ENCODE data around the gene TMCO1.
"Not testable (repeated sequence)": the region's sequence is repeated elsewhere in the genome, so short reads cannot be mapped to it uniquely, and the experiment has no call there.

Gene TMCO1

DNA sequence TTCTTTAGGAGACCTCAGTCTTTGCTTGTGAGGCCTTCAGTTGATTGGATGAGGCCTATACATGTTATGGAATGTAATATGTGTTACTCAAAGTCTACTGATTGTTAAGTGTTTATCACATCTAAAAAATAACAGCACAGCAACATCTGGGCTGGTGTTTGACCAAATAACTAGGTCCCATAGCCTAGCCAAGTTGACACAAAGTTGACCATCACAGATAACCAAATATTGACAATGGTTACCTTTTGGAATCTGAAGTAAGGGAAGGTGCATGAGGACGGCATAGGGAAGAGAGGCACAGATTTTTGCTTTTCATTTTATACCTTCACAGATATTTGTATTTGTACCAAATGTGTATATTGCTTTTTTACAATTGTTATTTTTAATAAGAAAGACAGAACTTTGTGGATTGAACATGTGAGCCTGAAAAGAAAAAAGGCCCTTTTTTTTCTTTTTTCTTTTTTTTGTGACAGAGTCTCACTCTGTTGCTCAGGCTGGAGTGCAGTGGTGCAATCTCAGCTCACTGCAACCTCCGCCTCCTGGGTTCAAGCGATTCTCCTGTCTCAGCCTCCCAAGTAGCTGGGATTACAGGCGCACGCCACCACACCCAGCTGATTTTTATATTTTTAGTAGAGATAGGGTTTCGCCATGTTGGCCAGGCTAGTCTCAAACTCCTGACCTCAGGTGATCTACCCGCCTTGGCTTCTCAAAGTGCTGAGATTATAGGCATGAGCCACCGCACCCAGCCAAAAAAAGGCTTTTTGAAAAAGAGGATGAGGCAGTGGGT is 52.2 kb downstream of the TMCO1 start:
- H3K36me3 Mint-ChIP-seq (ENCODE audit: low read depth); H3K4me1 Mint-ChIP-seq (ENCODE audit: low read depth); H3K27ac Mint-ChIP-seq; DNase-seq; H3K4me3 Mint-ChIP-seq; H3K9me3 Mint-ChIP-seq; H3K27me3 Mint-ChIP-seq: not testable (repeated sequence)

DNA sequence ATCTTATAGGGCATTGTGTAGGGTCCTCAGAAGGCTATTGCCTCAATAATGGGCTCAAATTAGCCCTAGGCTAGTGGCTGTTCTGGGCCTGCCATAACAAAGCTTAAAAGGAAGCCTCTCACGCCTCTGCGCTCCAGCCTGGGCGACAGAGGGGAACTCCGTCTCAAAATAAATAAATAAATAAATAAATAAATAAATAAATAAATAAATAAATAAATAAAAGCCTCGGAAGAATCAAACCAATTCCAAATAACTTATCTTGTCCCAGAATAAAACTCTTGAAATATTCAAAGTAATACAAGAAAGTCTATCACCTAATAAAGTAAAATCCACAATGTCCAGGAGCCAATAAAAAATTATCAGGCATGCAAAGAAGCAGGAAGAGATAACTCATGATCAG is 55.9 kb downstream of the TMCO1 start:
- Mint-ChIP-seq H3K9me3 (no peaks in the 10 kb centered on the region), H3K4me1 (ENCODE audit: low read depth) (no peaks in the 10 kb centered on the region), H3K27me3 (peaks cover 13% of the 10 kb centered on the region), H3K36me3 (ENCODE audit: low read depth) (no peaks in the 10 kb centered on the region), H3K27ac (no peak overlapping the region), H3K4me3 (no peak overlapping the region)
- no peak for DNase-seq

DNA sequence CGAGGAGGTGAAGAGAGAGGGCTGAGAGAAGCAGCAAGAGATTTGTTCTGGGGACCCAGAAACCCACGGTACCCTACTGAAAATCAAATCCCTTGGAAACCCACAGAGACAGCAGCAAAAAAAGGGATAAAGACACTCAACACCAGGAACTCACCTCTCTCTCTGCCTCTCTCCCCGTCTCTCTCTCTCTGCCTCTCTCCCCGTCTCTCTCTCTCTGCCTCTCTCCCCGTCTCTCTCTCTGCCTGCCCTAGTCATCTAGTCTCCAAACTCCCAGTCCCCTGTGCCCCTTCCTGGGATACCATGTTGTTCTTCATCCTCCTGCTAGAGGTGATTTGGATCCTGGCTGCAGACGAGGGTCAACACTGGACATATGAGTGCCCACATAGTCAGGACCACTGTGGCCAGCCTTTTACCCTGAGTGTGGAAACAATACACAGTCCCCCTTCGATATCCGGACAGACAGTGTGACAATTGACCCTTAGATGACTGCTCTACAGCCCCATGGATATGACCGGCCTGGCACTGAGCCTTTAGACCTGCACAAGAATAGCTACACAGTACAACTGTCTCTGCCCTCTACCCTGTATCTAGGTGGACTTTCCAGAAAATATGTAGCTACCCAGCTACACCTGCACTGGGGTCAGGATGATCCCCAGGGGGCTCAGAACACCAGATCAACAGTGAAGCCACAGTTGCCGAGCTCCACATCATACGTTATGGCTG is 60.5 kb downstream of the TMCO1 start:
- Mint-ChIP-seq H3K4me1 (ENCODE audit: low read depth) (no peaks in the 10 kb centered on the region), H3K4me3 (no peak overlapping the region), H3K27me3 (peaks cover 13% of the 10 kb centered on the region), H3K9me3 (no peaks in the 10 kb centered on the region), H3K27ac (no peak overlapping the region), H3K36me3 (ENCODE audit: low read depth) (no peaks in the 10 kb centered on the region)
- no peak for DNase-seq

DNA sequence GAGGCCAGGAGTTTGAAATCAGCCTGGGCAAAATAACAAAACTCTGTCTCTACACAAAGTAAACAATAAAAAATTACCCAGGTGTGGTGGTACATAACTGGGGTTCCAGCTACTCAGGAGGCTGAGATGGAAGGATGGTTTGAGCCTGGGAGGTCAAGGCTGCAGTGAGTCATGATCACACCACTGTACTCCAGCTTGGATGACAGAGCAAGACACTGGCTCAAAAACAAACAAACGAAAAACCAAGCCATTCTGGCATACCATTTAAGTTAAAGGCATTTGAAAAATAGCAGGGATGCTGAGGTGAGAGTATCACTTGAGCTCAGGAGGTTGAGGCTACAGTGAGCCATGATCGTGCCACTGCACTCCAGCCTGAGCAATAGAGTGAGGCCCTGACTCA is 65.0 kb downstream of the TMCO1 start:
- no peaks in the 10 kb centered on the region for H3K36me3 Mint-ChIP-seq (ENCODE audit: low read depth)
- no peak overlapping the region for H3K27ac Mint-ChIP-seq
- H3K27me3 Mint-ChIP-seq, result peaks cover 2% of the 10 kb centered on the region
- H3K9me3 Mint-ChIP-seq, result no peaks in the 10 kb centered on the region
- DNase-seq, result no peak
- no peak overlapping the region for H3K4me3 Mint-ChIP-seq
- peaks cover 13% of the 10 kb centered on the region for H3K4me1 Mint-ChIP-seq (ENCODE audit: low read depth)

DNA sequence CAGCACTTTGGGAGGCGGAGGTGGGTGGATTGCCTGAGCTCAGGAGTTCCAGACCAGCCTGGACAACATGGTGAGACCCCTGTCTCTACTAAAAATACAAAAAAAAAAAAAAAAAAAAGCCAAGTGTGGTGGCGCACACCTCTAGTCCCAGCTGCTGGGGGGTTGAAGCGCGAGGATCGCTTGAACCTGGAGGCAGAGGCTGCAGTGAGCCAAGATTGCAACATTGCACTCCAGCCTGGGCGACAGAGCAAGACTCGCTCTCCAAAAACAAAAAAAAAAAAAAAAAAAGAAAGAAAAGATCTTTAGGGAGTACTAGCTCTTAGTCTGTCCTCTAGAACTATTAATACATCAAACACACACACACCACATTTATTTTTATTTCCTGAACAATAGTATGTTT is 66.7 kb downstream of the TMCO1 start:
- H3K27ac Mint-ChIP-seq; H3K4me3 Mint-ChIP-seq; H3K36me3 Mint-ChIP-seq (ENCODE audit: low read depth); H3K9me3 Mint-ChIP-seq; H3K27me3 Mint-ChIP-seq; DNase-seq: not testable (repeated sequence)
- H3K4me1 Mint-ChIP-seq (ENCODE audit: low read depth), result peaks cover 21% of the 10 kb centered on the region

DNA sequence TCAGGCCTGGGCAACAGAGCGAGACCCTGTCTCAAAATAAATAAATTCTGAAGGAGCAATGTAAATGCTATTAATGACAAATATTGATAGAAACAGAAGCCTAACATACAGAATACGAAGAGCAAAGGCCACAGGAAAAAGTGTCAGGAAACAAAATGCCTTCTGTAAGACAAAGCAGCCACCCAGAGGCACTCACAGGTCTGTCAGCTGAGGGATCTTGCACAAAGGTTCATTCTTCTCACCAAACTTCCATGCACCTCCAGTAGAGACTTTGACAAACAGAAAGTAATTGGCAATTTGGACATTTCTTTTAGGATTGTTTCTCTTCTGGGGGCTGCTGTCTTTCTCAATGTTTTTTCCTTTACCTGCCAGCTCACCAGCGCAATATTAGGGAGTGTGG is 69.1 kb downstream of the TMCO1 start:
- DNase-seq, result no peak
- H3K9me3 Mint-ChIP-seq, result no peaks in the 10 kb centered on the region
- H3K36me3 Mint-ChIP-seq (ENCODE audit: low read depth), result peaks cover 25% of the 10 kb centered on the region
- H3K4me3 Mint-ChIP-seq, result peak overlapping the region; percentile 99
- peak overlapping the region; percentile 35 for H3K27ac Mint-ChIP-seq
- no peaks in the 10 kb centered on the region for H3K27me3 Mint-ChIP-seq
- peaks cover 38% of the 10 kb centered on the region for H3K4me1 Mint-ChIP-seq (ENCODE audit: low read depth)

DNA sequence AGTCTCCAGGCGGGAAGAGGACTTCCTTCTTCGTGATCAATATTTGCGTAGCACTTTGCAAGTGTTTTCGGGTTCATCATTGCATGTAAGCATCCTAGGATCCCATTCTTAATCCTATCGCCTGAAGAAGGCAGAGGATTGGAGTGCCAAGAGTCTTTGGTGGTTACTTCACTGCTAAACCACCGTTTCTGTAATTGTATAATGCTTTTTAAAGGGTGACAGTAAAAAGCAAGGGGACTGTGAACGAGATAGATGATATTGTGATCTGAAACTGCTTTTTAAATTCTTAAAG is 70.0 kb downstream of the TMCO1 start:
- peak overlapping the region; percentile 99 for H3K27ac Mint-ChIP-seq
- H3K9me3 Mint-ChIP-seq, result no peaks in the 10 kb centered on the region
- H3K4me3 Mint-ChIP-seq, result peak overlapping the region; percentile 99
- no peaks in the 10 kb centered on the region for H3K27me3 Mint-ChIP-seq
- no peak for DNase-seq
- peaks cover 32% of the 10 kb centered on the region for H3K36me3 Mint-ChIP-seq (ENCODE audit: low read depth)
- H3K4me1 Mint-ChIP-seq (ENCODE audit: low read depth), result peaks cover 38% of the 10 kb centered on the region

DNA sequence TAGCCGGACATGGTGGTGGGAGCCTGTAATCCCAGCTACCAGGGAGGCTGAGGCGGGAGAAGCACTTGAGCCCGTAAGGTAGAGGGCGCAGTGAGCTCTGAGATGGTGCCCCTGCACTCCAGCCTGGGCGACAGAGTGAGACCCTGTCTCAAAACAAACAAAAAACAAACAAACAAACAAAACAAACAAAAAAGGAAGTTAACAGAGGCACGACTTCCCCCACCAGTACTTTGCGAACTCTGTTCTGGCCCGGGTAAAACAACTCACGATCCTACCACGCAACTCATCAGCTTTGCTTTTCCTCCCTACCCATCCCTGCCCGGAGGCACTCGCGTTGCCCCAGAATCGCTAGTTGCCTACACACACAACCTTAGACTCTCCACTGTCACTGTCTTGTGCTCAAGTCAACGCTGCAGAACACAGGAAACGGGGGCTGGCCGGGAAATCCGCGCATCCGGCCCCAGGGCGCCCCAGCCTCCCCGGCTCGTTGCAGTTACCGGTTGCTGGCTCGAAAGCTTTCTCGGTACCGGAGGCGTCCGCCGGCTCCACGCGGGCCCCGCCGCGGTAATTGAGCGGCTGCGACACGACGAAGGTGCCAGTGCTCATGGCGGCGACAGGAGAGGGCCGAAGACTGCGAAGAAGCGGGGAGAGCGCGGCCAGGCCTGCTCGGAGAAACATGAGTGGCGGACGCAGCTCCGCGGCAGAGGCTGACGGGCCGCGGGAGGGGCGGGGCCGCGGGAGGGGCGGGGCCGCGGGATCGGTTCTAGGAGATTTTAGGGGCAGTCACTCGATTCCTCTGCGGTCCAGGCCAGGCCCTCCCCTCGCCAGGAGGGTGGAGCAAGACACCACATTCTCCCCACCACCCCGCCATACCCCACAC is 70.5 kb downstream of the TMCO1 start, which contains the start of gene ALDH9A1:
Gene ALDH9A1 (minus strand): TSS at position 682 of the 880 bp plus-strand sequence. CDS start 4 bp downstream, at position 678.
- no peaks in the 10 kb centered on the region for H3K9me3 Mint-ChIP-seq
- H3K4me3 Mint-ChIP-seq, result peak within 1 kb of the TSS; percentile 99
- H3K27ac Mint-ChIP-seq, result peak within 1 kb of the TSS; percentile 99
- H3K36me3 Mint-ChIP-seq (ENCODE audit: low read depth), result peaks cover 38% of the 10 kb centered on the region
- peak; percentile 92 for DNase-seq
- peaks cover 38% of the 10 kb centered on the region for H3K4me1 Mint-ChIP-seq (ENCODE audit: low read depth)
- H3K27me3 Mint-ChIP-seq, result no peaks in the 10 kb centered on the region

DNA sequence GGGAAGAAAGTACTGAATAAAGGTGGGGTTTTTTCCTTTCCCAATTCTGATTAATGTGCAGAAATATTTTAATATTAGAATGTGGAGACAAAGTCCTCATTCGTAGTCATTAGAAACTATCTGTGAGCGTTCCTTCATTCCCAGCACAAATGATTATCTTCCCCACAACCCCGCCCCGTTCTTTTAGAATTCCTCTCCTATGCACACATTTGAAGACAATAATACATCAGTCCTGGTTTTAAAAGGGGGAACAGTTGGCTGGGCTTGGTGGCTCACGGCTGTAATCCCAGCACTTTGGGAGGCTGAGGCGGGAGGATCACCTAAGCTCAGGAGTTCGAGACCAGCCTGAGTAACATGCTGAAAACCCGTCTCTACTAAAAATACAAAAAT is 71.2 kb downstream of the TMCO1 start:
- Mint-ChIP-seq H3K9me3 (no peaks in the 10 kb centered on the region), H3K27me3 (no peaks in the 10 kb centered on the region), H3K27ac (peak overlapping the region; percentile 99), H3K4me1 (ENCODE audit: low read depth) (peaks cover 40% of the 10 kb centered on the region), H3K36me3 (ENCODE audit: low read depth) (peaks cover 42% of the 10 kb centered on the region), H3K4me3 (peak overlapping the region; percentile 99)
- DNase-seq, result no peak

DNA sequence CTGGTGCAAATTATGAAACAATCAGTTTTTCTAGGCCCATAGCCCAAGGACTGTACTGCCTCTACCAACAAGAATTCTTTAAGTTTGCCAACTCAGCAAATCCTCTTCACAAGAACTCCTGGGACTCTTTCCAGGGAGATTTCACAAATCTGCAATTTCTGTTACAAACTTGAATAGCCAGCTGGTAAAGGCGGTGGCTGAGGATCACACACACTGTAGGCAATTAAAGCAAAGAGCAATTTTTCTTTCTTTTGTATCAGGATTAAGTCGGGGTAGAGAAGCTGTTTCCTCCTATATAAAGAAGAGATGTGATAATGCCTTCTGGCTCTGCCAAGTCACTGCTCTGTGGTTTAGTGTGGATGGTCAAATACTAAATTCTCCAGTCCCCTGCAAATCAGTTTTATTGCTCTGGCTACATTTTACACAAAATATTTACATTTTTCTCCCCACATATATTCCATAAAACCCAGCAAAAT is 72.0 kb downstream of the TMCO1 start:
- no peaks in the 10 kb centered on the region for H3K27me3 Mint-ChIP-seq
- no peaks in the 10 kb centered on the region for H3K9me3 Mint-ChIP-seq
- DNase-seq, result no peak
- peaks cover 46% of the 10 kb centered on the region for H3K4me1 Mint-ChIP-seq (ENCODE audit: low read depth)
- peak overlapping the region; percentile 99 for H3K4me3 Mint-ChIP-seq
- H3K36me3 Mint-ChIP-seq (ENCODE audit: low read depth), result peaks cover 51% of the 10 kb centered on the region
- H3K27ac Mint-ChIP-seq, result peak overlapping the region; percentile 72

DNA sequence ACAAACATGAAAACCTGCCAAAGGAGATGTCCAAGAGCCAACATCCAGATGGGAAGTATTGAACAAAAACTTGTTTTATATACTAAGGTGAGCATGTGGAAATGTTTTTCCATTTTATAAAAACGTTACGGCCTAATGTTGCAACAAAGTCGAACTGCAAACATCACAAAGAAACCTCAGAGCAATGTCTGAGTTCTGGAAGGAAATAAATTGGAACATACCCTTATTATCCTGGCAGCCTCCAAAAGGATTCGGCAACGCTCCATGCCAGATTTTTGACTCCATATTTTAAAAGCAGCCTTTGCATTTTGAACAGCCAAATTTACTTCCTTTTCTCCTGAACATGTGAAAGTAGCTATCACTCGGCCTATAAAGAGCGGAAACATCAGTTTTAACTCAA is 73.6 kb downstream of the TMCO1 start:
- Mint-ChIP-seq H3K27me3 (no peaks in the 10 kb centered on the region), H3K4me3 (no peak overlapping the region), H3K9me3 (no peaks in the 10 kb centered on the region), H3K27ac (no peak overlapping the region), H3K36me3 (ENCODE audit: low read depth) (peaks cover 65% of the 10 kb centered on the region), H3K4me1 (ENCODE audit: low read depth) (peaks cover 55% of the 10 kb centered on the region)
- no peak for DNase-seq

DNA sequence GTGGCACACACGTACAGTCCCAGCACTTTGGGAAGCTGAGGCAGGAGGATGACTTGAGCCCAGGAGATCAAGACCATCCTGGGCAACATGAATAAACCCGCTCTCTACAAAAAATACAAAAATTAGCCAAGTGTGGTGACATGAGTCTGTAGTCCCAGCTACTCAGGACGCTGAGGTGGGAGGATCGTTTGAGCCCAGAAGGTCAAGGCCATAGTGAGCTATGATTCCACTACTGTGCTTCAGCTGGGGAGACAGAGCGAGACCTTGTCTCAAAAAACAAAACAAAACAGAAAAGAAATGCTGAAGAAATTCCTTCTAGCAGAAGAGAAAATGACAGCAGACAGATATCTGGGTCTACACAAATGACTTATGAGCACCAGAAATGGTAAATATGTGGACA is 80.6 kb downstream of the TMCO1 start:
- Mint-ChIP-seq H3K4me1 (ENCODE audit: low read depth) (peaks cover 57% of the 10 kb centered on the region), H3K36me3 (ENCODE audit: low read depth) (peaks cover 87% of the 10 kb centered on the region), H3K9me3 (peaks cover 2% of the 10 kb centered on the region), H3K27ac (peak overlapping the region; percentile 44), H3K27me3 (no peaks in the 10 kb centered on the region), H3K4me3 (no peak overlapping the region)
- no peak for DNase-seq

DNA sequence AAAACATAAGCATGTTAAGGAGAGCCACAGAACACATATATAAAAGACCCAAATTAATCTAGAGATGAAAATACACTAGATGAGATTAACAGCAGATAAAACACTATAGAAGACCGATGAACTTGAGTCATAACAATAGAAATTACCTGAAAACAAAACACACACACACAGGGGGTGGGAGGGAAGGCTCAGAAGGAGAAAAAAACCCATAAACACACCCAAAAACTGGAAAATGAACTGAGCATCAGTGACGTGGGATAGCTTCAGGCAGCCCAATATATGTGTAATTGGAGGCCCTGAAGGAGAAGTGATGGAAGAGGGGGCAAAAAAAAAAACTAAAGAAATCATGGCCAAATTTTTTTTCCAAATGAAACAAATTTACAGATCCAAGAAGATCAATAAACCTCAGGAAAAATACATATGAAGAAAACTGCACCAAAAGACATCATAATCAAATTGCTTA is 81.7 kb downstream of the TMCO1 start:
- H3K4me1 Mint-ChIP-seq (ENCODE audit: low read depth), result peaks cover 50% of the 10 kb centered on the region
- peaks cover 89% of the 10 kb centered on the region for H3K36me3 Mint-ChIP-seq (ENCODE audit: low read depth)
- H3K9me3 Mint-ChIP-seq, result peaks cover 2% of the 10 kb centered on the region
- DNase-seq, result no peak
- peak overlapping the region; percentile 58 for H3K27ac Mint-ChIP-seq
- H3K27me3 Mint-ChIP-seq, result no peaks in the 10 kb centered on the region
- H3K4me3 Mint-ChIP-seq, result no peak overlapping the region

DNA sequence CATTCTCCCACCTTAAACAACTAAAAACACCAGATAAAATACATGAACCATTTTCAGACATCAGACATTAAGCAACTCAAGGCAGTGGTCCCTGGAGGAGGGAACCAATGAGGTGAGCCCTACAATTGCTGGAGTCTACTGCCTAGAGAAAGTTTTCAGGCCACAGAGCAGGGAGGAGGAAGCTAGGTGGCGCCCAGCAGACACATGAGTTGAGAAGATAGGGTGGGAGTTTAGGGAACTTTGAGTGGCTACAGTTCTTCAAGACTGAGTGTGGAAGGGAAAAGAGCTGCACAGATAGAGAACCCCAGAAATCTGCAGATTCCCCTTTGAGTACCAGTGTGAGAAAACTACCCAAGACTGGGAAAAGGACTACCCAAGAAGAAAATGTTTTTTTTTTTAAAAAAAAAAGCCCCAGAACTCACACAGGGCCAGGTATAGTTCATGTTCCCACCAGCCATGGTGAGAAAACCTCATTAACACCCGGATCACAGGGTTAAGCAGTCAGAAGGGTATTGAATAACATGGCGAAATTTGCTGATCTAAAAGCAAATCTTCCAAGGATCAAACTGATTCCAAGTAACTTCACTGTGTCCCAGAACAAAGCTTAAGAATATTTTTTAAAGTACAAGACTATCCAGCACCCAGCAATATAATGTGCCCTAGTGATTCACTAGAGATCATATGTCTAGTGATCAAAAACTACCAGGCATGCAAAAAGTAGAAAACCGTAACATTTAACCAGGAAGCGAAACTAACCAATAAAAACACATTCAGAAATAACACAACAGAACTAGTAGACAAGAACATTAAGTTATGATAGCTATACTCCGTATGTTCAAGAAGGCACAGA is 82.3 kb downstream of the TMCO1 start:
- H3K4me1 Mint-ChIP-seq (ENCODE audit: low read depth), result peaks cover 44% of the 10 kb centered on the region
- peak overlapping the region; percentile 67 for H3K27ac Mint-ChIP-seq
- DNase-seq, result no peak
- peaks cover 89% of the 10 kb centered on the region for H3K36me3 Mint-ChIP-seq (ENCODE audit: low read depth)
- no peaks in the 10 kb centered on the region for H3K27me3 Mint-ChIP-seq
- no peak overlapping the region for H3K4me3 Mint-ChIP-seq
- peaks cover 2% of the 10 kb centered on the region for H3K9me3 Mint-ChIP-seq

Data from activated T-cell treated with anti-CD3 and anti-CD28 coated beads, Interleukin-2, amount 50 U/mL, for 24 hours (primary cell).